NCI-H1417 treated with DMSO at 0.1 percent for 48 hours (cell line): ENCODE results near the gene CHI3L1.

Source experiments
- DNase-seq: peaks from one replicate; lab custom pipeline; 2025; lab: John Stamatoyannopoulos, UW

The CHI3L1 gene

DNA sequence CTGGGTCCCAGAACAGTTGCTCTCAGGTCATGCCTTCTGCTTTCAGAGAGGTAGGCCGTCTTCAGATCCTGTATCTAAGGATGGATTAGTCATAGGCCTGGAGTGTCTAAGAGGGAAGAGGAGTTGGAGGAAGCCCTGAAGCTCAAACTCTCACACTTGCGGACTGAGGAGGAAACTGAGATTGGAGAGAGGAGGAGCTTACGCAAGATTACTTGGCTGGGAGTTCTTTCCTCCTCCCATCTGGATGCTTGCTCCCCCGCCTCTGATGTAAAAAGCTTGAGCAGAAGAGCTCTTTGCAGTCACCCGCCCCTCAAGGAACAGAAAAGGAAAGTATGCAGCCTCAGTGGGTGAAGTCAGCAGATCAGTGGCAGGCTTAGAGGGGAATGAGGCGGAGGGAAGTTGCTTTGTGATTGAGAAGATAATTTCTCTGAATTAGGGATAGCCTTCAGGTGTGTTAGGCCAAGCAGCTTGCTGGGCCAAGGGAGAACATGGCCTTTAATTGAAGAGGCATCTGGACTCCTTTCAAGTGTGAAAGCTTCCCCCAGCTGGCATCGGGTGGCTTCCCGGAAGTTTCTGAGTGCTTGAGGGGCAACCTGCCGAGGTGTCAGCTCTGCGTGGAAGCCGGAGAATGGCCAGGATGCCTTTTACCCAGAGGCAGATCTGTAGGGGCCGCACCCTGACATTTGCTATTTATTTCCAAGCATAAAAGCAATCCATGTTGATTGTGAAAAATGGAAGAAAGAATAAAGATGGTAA is 52.4 kb downstream of the CHI3L1 start:
- DNase-seq, result no peak

- DNase-seq, result no peak
Measured at GRCh38 chr1:203131548-203132200, 54.8 kb downstream of the CHI3L1 start.

DNA sequence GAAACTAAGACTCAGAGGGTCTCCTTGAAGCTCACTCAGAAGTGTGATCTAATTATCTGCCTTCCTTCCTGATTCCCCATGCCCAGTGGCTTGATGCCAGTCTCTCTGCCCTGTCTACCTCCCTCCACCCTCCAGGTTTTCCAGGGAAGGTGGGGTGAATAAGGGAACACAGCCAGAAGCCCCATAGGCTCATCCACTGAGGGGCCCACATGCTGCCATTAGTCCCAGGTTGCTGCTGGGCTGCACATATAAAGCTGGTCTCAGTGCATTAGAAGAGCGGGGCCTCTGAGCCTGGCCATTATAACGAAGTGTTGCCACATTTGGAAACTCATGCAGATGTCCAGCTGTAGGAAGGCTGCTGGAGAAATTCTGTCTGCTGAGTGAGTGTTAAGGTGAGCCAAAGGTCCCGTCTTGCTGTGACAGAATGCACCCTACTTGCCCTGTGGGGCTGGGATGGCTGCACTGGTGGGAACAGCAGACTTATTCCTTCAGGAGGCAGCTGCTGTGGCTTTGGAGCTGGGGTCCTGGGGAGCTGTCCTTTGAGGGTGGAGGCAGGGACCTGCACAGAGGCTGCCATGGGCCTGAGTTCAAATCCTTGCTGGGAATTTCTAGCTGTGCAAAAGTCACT is 56.0 kb downstream of the CHI3L1 start:
- DNase-seq, result no peak

DNA sequence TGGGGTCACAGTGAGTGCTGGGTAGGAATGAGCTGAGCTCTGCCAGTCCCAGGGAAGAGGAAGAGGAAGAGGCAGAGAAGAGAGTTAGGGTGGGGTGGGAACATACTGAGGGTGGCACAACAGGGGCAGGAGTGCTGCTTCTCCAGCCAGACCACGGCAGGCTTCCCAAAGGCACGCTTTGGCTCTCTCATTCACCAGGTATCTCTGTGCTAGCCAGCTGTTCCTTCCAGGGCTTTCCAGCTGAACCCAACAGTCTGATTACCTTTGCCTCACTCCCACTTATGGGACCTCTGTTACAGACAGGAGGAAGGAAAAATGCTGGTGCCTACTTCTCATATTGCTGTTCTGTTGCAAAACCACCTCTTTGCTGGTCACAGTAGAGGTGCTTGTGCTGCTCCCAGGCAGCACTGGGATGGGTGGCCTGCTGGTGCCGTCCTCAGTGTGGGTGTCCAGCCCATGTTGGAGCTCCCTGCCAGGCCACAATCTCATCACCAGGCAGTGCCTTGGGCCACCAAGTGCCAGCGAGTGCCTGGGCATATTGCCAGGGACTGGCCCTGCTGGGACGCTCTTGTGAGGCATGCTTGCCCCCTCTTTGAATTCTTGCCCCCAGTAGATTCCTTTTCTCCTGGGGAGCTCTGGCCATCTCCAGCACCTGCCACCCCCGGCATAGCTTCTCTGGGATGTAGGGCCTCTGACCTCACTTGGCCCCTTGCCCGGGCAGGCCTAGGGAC is 56.8 kb downstream of the CHI3L1 start:
- DNase-seq, result no peak
